ENCODE measurements around the gene TENM3.

GRCh38 chr4:182277377-182277776 lies 34.2 kb downstream of the TENM3 start:
- TF ChIP-seq CTCF (IDR thresholded peaks at IDR 0.05; ENCODE audit: borderline replicate concordance, extremely low read depth, low read length, poor library complexity, severe bottlenecking) (no peak), EZH2 (IDR thresholded peaks at IDR 0.05; ENCODE audit: borderline replicate concordance, low read depth, low read length, severe bottlenecking) (no peak)
